ENCODE measurements around the gene COL1A2. TPM values are rescaled to one million over a fixed set of nuclear protein-coding genes. Genes with fewer than 3 reads are reported as not detected.

The COL1A2 gene
- total RNA-seq, 1 experiment from 2014 or later, result 81.2 TPM

DNA sequence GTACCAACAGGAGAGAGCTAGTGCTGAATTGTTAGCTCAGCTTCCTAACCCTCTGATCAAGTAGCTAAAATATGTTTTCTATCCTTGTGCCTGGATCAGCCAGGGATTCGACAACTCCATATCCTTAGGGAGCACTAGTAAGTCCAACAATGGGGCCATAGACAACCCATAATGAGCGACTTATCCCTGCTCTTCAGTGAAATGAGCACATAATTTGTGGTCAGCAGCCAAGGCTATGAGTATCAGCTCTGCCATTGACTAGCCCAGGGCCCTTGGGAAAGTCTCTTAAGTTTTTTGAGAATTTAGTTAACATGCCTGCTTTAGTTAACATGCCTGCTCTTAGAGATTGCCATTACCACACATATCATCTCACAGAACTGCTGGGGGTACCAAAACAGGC, 39.3 kb downstream of the COL1A2 start:
- Mint-ChIP-seq H3K27me3 (ENCODE audit: low read depth) (no peaks in the 10 kb centered on the region), H3K36me3 (peaks cover 10% of the 10 kb centered on the region), H3K4me1 (peaks cover 2% of the 10 kb centered on the region; the same call in 1 of the 2 replicates), H3K4me3 (no peak overlapping the region), H3K27ac (no peak overlapping the region), H3K9me3 (no peaks in the 10 kb centered on the region)
- no peak for TF ChIP-seq ZNF263 (CRISPR knock-in tag; IDR thresholded peaks at IDR 0.05; ENCODE audit: low read depth)
- TF ChIP-seq, protein P1, sequence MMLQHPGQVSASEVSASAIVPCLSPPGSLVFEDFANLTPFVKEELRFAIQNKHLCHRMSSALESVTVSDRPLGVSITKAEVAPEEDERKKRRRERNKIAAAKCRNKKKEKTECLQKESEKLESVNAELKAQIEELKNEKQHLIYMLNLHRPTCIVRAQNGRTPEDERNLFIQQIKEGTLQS (CRISPR knock-in tag; conservative IDR thresholded peaks at IDR 0.05), result no peak
- TF ChIP-seq EMX1 (CRISPR knock-in tag; IDR thresholded peaks at IDR 0.05), result no peak
- TF ChIP-seq, protein P2, sequence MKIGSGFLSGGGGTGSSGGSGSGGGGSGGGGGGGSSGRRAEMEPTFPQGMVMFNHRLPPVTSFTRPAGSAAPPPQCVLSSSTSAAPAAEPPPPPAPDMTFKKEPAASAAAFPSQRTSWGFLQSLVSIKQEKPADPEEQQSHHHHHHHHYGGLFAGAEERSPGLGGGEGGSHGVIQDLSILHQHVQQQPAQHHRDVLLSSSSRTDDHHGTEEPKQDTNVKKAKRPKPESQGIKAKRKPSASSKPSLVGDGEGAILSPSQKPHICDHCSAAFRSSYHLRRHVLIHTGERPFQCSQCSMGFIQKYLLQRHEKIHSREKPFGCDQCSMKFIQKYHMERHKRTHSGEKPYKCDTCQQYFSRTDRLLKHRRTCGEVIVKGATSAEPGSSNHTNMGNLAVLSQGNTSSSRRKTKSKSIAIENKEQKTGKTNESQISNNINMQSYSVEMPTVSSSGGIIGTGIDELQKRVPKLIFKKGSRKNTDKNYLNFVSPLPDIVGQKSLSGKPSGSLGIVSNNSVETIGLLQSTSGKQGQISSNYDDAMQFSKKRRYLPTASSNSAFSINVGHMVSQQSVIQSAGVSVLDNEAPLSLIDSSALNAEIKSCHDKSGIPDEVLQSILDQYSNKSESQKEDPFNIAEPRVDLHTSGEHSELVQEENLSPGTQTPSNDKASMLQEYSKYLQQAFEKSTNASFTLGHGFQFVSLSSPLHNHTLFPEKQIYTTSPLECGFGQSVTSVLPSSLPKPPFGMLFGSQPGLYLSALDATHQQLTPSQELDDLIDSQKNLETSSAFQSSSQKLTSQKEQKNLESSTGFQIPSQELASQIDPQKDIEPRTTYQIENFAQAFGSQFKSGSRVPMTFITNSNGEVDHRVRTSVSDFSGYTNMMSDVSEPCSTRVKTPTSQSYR (CRISPR knock-in tag; IDR thresholded peaks at IDR 0.05), result no peak
- TF ChIP-seq, protein P3, sequence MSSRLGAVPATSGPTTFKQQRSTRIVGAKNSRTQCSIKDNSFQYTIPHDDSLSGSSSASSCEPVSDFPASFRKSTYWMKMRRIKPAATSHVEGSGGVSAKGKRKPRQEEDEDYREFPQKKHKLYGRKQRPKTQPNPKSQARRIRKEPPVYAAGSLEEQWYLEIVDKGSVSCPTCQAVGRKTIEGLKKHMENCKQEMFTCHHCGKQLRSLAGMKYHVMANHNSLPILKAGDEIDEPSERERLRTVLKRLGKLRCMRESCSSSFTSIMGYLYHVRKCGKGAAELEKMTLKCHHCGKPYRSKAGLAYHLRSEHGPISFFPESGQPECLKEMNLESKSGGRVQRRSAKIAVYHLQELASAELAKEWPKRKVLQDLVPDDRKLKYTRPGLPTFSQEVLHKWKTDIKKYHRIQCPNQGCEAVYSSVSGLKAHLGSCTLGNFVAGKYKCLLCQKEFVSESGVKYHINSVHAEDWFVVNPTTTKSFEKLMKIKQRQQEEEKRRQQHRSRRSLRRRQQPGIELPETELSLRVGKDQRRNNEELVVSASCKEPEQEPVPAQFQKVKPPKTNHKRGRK (CRISPR knock-in tag; IDR thresholded peaks at IDR 0.05; ENCODE audit: borderline replicate concordance), result no peak
- TF ChIP-seq, protein P4, sequence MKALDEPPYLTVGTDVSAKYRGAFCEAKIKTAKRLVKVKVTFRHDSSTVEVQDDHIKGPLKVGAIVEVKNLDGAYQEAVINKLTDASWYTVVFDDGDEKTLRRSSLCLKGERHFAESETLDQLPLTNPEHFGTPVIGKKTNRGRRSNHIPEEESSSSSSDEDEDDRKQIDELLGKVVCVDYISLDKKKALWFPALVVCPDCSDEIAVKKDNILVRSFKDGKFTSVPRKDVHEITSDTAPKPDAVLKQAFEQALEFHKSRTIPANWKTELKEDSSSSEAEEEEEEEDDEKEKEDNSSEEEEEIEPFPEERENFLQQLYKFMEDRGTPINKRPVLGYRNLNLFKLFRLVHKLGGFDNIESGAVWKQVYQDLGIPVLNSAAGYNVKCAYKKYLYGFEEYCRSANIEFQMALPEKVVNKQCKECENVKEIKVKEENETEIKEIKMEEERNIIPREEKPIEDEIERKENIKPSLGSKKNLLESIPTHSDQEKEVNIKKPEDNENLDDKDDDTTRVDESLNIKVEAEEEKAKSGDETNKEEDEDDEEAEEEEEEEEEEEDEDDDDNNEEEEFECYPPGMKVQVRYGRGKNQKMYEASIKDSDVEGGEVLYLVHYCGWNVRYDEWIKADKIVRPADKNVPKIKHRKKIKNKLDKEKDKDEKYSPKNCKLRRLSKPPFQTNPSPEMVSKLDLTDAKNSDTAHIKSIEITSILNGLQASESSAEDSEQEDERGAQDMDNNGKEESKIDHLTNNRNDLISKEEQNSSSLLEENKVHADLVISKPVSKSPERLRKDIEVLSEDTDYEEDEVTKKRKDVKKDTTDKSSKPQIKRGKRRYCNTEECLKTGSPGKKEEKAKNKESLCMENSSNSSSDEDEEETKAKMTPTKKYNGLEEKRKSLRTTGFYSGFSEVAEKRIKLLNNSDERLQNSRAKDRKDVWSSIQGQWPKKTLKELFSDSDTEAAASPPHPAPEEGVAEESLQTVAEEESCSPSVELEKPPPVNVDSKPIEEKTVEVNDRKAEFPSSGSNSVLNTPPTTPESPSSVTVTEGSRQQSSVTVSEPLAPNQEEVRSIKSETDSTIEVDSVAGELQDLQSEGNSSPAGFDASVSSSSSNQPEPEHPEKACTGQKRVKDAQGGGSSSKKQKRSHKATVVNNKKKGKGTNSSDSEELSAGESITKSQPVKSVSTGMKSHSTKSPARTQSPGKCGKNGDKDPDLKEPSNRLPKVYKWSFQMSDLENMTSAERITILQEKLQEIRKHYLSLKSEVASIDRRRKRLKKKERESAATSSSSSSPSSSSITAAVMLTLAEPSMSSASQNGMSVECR (CRISPR knock-in tag; IDR thresholded peaks at IDR 0.05; ENCODE audit: borderline replicate concordance), result no peak
- no peak for TF ChIP-seq SMAD3 (CRISPR knock-in tag; IDR thresholded peaks at IDR 0.05; ENCODE audit: borderline replicate concordance)
- TF ChIP-seq HMGA2 (CRISPR knock-in tag; IDR thresholded peaks at IDR 0.05), result no peak
- TF ChIP-seq, protein P5, sequence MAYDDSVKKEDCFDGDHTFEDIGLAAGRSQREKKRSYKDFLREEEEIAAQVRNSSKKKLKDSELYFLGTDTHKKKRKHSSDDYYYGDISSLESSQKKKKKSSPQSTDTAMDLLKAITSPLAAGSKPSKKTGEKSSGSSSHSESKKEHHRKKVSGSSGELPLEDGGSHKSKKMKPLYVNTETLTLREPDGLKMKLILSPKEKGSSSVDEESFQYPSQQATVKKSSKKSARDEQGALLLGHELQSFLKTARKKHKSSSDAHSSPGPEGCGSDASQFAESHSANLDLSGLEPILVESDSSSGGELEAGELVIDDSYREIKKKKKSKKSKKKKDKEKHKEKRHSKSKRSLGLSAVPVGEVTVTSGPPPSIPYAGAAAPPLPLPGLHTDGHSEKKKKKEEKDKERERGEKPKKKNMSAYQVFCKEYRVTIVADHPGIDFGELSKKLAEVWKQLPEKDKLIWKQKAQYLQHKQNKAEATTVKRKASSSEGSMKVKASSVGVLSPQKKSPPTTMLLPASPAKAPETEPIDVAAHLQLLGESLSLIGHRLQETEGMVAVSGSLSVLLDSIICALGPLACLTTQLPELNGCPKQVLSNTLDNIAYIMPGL (CRISPR knock-in tag; IDR thresholded peaks at IDR 0.05), result no peak
- TF ChIP-seq, protein P6, sequence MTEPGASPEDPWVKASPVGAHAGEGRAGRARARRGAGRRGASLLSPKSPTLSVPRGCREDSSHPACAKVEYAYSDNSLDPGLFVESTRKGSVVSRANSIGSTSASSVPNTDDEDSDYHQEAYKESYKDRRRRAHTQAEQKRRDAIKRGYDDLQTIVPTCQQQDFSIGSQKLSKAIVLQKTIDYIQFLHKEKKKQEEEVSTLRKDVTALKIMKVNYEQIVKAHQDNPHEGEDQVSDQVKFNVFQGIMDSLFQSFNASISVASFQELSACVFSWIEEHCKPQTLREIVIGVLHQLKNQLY (CRISPR knock-in tag; IDR thresholded peaks at IDR 0.05), result no peak
- TF ChIP-seq, protein P7, sequence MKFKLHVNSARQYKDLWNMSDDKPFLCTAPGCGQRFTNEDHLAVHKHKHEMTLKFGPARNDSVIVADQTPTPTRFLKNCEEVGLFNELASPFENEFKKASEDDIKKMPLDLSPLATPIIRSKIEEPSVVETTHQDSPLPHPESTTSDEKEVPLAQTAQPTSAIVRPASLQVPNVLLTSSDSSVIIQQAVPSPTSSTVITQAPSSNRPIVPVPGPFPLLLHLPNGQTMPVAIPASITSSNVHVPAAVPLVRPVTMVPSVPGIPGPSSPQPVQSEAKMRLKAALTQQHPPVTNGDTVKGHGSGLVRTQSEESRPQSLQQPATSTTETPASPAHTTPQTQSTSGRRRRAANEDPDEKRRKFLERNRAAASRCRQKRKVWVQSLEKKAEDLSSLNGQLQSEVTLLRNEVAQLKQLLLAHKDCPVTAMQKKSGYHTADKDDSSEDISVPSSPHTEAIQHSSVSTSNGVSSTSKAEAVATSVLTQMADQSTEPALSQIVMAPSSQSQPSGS (CRISPR knock-in tag; IDR thresholded peaks at IDR 0.05; ENCODE audit: borderline replicate concordance, low read depth), result no peak
- no peak for TF ChIP-seq NFYB (CRISPR knock-in tag; conservative IDR thresholded peaks at IDR 0.05; ENCODE audit: low read depth)
- no peak for TF ChIP-seq IRF2 (CRISPR knock-in tag; IDR thresholded peaks at IDR 0.05; ENCODE audit: borderline replicate concordance, low read depth)
- CTCF ChIA-PET, result interaction anchor here (1.0 to 2.2 kb wide), 3 partner anchors 15 to 813 kb away, joined by 3 to 14 read pairs (median 6); no protein-coding TSS in a partner anchor
- DNase-seq (ENCODE audit: low spot score) (no peak), ATAC-seq (no peak)
- POLR2A ChIA-PET, result no interaction called here

Data from WTC11 (cell line).